22Rv1 (cell line): ENCODE results near the gene MTRFR.

ENCODE experiments used
- H3K27ac ChIP-seq: fragments of 450-650 bp; 2 replicates; pipeline ENCODE4 v1.5.1; 2017
- ZFX ChIP-seq: fragments of 450-650 bp; IDR thresholded peaks from 2 replicates; pipeline ENCODE4 v1.6.1; 2017; ENCODE audit warnings: antibody characterized with exemption, borderline replicate concordance
- TF ChIP-seq, protein P1 (sequence below): fragments of 450-650 bp; IDR thresholded peaks from 2 replicates; pipeline ENCODE4 v1.5.1; 2017; ENCODE audit warnings: mild to moderate bottlenecking

The MTRFR gene

DNA sequence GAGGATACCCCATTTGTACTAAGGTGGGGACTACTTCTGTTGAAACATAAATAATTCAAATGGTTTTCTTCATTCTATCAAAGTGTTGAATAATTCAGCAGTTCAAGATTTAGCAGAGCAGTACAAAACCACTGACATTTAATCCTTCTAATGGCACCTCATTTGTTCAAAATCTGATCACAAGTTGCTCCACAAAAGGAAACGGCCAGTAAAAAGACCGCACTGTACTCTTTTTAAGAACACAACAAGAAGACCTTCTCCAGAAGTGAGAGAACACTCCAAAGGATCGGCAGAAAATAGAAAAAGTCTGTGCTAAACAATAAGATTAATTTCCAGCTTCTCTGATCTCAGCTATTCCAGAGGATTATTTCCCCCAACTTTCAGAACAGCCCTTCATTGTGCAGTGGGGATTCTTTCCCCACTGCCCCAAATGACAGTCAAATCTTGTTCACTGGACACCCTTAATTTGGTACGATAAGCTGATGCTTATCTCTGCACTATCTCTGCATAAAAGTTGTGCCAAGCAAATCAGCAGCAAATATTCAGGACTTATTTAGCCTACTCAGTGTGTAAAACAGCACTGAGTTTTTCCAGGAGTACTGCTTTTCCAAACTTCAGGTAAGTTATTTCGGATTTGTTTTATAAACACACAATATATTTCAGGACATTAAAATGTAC is 5.5 kb upstream of the MTRFR start:
- H3K27ac ChIP-seq = no peak overlapping the region
- TF ChIP-seq ZFX = no peak
- TF ChIP-seq, protein P1, sequence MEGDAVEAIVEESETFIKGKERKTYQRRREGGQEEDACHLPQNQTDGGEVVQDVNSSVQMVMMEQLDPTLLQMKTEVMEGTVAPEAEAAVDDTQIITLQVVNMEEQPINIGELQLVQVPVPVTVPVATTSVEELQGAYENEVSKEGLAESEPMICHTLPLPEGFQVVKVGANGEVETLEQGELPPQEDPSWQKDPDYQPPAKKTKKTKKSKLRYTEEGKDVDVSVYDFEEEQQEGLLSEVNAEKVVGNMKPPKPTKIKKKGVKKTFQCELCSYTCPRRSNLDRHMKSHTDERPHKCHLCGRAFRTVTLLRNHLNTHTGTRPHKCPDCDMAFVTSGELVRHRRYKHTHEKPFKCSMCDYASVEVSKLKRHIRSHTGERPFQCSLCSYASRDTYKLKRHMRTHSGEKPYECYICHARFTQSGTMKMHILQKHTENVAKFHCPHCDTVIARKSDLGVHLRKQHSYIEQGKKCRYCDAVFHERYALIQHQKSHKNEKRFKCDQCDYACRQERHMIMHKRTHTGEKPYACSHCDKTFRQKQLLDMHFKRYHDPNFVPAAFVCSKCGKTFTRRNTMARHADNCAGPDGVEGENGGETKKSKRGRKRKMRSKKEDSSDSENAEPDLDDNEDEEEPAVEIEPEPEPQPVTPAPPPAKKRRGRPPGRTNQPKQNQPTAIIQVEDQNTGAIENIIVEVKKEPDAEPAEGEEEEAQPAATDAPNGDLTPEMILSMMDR = no peak

DNA sequence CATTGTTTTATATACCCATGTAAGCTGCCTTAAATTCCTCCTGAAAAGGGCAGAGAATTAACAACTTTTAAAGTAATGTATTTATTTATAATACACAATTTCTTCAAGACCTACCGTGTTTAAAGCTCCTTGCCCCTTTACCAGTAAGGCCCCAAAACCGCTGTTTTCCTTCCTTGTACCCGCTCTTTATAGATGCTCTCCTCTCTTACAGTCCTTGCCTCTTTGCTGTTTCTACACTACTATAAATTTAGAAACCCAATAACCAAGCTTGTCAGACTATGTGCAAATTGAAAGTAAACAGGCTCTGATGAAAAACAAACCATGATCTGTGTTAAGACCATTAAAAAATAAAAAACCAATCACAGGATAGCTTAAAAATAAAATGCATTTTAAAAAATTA is 4.2 kb upstream of the MTRFR start:
- no peak overlapping the region for H3K27ac ChIP-seq
- TF ChIP-seq, protein P1 = no peak
- TF ChIP-seq ZFX = no peak

DNA sequence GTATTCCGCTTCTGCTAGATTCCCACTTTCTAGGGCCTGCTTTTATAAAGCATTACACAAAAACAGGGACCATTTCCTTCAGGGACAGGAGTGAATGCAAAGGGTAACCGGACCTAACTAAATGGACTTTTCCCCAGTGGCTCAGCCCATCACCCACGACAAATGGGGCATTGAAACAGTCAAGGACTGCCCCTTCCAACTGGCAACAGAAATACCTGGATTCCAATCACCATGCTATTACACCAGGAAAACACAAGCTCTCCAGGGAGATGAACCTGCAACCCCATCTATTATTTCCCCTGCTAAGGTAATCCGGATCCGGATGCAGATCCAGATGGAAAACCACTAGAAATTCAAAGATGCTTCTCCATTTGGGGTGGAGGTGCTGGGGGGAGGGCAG is 1.3 kb upstream of the MTRFR start:
- TF ChIP-seq ZFX = no peak
- TF ChIP-seq, protein P1 = no peak
- H3K27ac ChIP-seq = peak overlapping the region; percentile 82

DNA sequence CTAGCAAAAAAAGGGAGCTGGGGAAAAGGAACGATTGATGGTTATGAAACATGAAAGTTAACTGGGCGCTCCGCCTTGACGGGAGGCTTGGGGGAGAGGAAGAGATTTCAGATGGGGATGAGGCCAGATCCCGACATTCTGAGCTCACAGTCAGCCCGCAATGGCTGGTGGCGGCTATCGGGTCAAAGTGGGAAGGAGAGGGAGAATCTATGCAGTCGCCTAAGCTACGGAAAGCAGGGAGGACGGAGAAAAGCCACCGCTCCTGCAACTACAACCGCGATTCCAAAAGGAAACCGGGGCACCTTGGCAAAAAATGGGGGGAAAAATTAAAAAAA is 797 bp upstream of the MTRFR start:
- TF ChIP-seq ZFX = no peak
- TF ChIP-seq, protein P1 = no peak
- H3K27ac ChIP-seq = peak overlapping the region; percentile 82

DNA sequence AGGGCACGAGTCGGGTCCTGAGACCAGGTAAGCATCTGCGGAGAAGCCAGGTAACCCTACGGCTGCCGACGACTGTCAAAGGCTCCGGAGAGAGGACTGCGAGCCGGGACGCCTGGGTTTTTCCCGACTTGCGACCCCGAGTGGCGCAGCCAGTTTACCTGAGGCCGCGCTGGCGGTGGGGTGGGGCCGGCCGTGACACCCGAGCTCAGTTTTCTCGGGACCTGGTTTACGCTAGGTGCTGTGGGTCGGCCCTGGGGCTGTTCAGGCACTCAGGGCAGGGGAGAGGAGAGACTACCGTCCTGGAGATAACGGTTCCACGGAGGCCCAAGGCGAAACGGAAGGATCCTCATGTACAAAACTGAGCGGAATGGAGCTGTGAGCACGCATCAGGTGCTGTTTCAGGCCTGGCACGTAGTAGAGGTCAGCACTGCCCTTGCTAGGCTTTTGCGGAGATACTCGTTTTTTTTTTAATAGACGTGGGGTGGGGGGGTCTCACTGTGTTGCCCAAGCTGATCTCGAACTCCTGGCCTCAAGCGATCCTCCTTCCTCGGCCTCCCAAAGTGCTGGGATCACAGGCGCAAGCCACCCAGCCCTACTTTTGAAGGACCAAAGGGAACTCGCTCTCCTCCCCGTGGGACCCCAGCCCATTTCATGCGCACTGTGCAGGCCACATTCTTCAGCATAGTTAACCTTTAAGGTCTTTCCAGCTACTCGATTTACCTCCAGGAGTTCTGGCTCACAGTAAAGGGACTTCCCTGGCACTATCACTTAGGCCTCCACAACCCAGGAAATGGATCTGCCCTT is 471 bp downstream of the MTRFR start:
- peak overlapping the region; percentile 82 for H3K27ac ChIP-seq
- no peak for TF ChIP-seq ZFX
- TF ChIP-seq, protein P1 = peak; percentile 20; the same call in 1 of the 2 replicates

DNA sequence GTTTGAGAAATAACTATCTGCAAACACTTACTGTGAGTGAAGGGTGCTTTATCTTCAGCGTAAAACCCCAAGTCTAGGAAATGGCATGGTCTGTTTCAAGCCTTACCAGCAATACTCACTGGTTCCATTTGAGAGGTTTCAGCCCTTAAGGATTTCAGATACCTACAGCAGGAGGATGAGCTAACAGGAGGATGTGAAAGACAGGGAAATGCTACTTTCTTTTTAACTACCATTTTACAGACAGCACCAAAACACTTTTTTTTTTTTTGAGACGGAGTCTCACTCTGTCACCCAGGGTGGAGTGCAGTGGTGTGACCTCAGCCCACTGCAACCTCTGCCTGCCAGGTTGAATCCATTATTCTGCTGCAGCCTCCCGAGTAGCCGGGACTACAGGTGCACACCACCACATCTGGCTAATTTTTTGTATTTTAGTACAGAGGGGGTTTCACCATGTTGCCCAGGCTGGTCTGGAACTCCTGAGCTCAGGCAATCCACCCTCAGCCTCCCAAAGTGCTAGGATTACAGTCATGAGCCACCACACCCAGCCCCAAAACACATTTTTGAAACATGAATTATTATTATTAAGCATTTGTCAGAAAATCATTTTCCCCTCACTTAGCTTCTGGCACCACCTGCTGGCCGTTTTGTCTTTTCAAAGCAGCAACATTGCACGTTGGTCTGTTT is 4.6 kb downstream of the MTRFR start:
- peak overlapping the region; percentile 17; the same call in 1 of the 2 replicates for H3K27ac ChIP-seq
- TF ChIP-seq ZFX = no peak
- TF ChIP-seq, protein P1 = peak; percentile 97
